ENCODE measurements around the gene TRMO.

DNA sequence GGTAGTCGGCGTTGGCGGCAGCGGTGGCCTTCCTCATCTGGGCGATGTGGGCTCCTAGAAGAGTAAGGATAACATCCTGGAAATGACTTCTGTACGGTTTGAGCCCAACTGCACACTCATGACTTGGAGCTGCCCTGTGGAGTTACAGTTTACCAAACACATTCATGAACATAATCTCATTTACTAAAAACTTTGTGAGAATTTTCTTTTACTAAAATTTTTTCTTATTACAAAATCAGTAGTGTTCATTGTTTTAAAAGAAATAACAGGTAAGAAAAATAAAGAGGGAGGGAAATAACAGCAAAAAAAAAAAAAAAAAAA lies 63.9 kb downstream of the TRMO start:
- no peak for TF ChIP-seq EP300 (IDR thresholded peaks at IDR 0.05)
- TF ChIP-seq, protein P1, sequence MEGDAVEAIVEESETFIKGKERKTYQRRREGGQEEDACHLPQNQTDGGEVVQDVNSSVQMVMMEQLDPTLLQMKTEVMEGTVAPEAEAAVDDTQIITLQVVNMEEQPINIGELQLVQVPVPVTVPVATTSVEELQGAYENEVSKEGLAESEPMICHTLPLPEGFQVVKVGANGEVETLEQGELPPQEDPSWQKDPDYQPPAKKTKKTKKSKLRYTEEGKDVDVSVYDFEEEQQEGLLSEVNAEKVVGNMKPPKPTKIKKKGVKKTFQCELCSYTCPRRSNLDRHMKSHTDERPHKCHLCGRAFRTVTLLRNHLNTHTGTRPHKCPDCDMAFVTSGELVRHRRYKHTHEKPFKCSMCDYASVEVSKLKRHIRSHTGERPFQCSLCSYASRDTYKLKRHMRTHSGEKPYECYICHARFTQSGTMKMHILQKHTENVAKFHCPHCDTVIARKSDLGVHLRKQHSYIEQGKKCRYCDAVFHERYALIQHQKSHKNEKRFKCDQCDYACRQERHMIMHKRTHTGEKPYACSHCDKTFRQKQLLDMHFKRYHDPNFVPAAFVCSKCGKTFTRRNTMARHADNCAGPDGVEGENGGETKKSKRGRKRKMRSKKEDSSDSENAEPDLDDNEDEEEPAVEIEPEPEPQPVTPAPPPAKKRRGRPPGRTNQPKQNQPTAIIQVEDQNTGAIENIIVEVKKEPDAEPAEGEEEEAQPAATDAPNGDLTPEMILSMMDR (IDR thresholded peaks at IDR 0.05) = no peak

All from gastroesophageal sphincter (tissue), 3 donors.